Stimulated activated CD4-positive, alpha-beta T cell treated with anti-CD3 and anti-CD28 coated beads, Interleukin-4, amount 100 ng/mL, for 1 hour (primary cell): Measurements from ENCODE around the gene ARSJ.
A peak's percentile ranks its signal among the peaks of the same experiment; 100 is the strongest.
"Not testable (repeated sequence)": the region's sequence is repeated elsewhere in the genome, so short reads cannot be mapped to it uniquely, and the experiment has no call there.

ENCODE experiments used
- DNase-seq: peaks from one replicate; pipeline ENCODE4 v3.0.0-alpha.2; 2020

The ARSJ gene

GRCh38 chr4:113979148-113979904, at the start of gene ARSJ:
Gene ARSJ, minus strand, starts transcription at chr4:113979647. Its CDS starts 813 bp downstream, at chr4:113978834.
- peak; percentile 33 for DNase-seq

- no peak for DNase-seq
Measured at GRCh38 chr4:114028071-114028470, 48.6 kb upstream of the ARSJ start.

GRCh38 chr4:114027596-114027995, 48.1 kb upstream of the ARSJ start:
- DNase-seq: no peak

GRCh38 chr4:114026447-114026846, 47.0 kb upstream of the ARSJ start:
- no peak for DNase-seq

GRCh38 chr4:114025176-114025777, 45.8 kb upstream of the ARSJ start:
- DNase-seq: no peak

- no peak for DNase-seq
Measured at GRCh38 chr4:114021451-114021850, 42.0 kb upstream of the ARSJ start.

- no peak for DNase-seq
Measured at GRCh38 chr4:114019969-114020358, 40.5 kb upstream of the ARSJ start.

GRCh38 chr4:114019276-114019968, 40.0 kb upstream of the ARSJ start:
- no peak for DNase-seq

GRCh38 chr4:114017120-114017917, 37.9 kb upstream of the ARSJ start:
- DNase-seq: no peak

GRCh38 chr4:114015444-114015899, 36.0 kb upstream of the ARSJ start:
- DNase-seq: no peak

GRCh38 chr4:114013201-114013600, 33.8 kb upstream of the ARSJ start:
- not testable (repeated sequence) for DNase-seq

- no peak for DNase-seq
Measured at GRCh38 chr4:114012749-114013148, 33.3 kb upstream of the ARSJ start.

- DNase-seq: no peak
Measured at GRCh38 chr4:114005569-114006442, 26.4 kb upstream of the ARSJ start.

GRCh38 chr4:114004483-114005226, 25.2 kb upstream of the ARSJ start:
- DNase-seq: not testable (repeated sequence)

- DNase-seq: no peak
Measured at GRCh38 chr4:113998531-113998930, 19.1 kb upstream of the ARSJ start.

GRCh38 chr4:113998079-113998478, 18.6 kb upstream of the ARSJ start:
- DNase-seq: no peak

GRCh38 chr4:113997206-113997605, 17.8 kb upstream of the ARSJ start:
- no peak for DNase-seq

- no peak for DNase-seq
Measured at GRCh38 chr4:113996599-113997177, 17.2 kb upstream of the ARSJ start.

GRCh38 chr4:113993887-113994286, 14.4 kb upstream of the ARSJ start:
- DNase-seq: no peak

- DNase-seq: no peak
Measured at GRCh38 chr4:113990886-113991285, 11.4 kb upstream of the ARSJ start.

- DNase-seq: no peak
Measured at GRCh38 chr4:113987382-113987941, 8.0 kb upstream of the ARSJ start.
